Caco-2 (cell line): Measurements from ENCODE around the gene CTRB2. TPM values are rescaled to one million over a fixed set of nuclear protein-coding genes. Genes with fewer than 3 reads are reported as not detected.

Source experiments
- BruUV-seq: library from RNA; stranded (reverse); fragments of 400-500 nt; replicated peaks from 2 replicates; lab custom pipeline; 2021; lab: Mats Ljungman, UMichigan
- CTCF ChIA-PET: fragments of 300-600 bp; sonication (Branson Sonifier 250); formaldehyde crosslinking; loops from one replicate; lab custom pipeline; 2022; ENCODE audit warnings: antibody characterized with exemption; lab: Charles Lee
- POLR2A ChIA-PET: fragments of 300-600 bp; sonication (Branson Sonifier 250); formaldehyde crosslinking; loops from one replicate; lab custom pipeline; 2022; ENCODE audit warnings: antibody characterized with exemption; lab: Charles Lee
- DNase-seq, 2 experiments: peaks; one replicate each; pipeline versions ENCODE4 v3.0.0 to v3.0.0-alpha.2; 2020 to 2022
- H3K27me3 ChIP-seq: replicated peaks from 2 replicates; pipeline ENCODE4 v1.6.0; 2011; ENCODE audit warnings: low read length; ENCODE audit not compliant: control insufficient read depth, insufficient read depth
- H3K36me3 ChIP-seq: 2 replicates; pipeline ENCODE4 v1.5.1; 2011; ENCODE audit warnings: low read length; ENCODE audit not compliant: control insufficient read depth, insufficient read depth
- H3K4me1 ChIP-seq: fragments of 250-450 bp; sonication (Bioruptor Pico); 2 replicates; pipeline ENCODE4 v1.5.1; 2020; ENCODE audit warnings: mild to moderate bottlenecking
- H3K4me3 ChIP-seq: 2 replicates; pipeline ENCODE4 v1.5.1; 2011; ENCODE audit warnings: low read depth, mild to moderate bottlenecking, control low read depth, low read length
- H3K9me3 ChIP-seq: fragments of 250-450 bp; sonication (Bioruptor Pico); 2 replicates; pipeline ENCODE4 v1.5.1; 2020; ENCODE audit warnings: mild to moderate bottlenecking, moderate library complexity
- H3K27ac Mint-ChIP-seq: one replicate; pipeline ENCODE4 v1.8.0; 2022; ENCODE audit warnings: mixed read lengths; ENCODE audit not compliant: unreplicated experiment
- H3K27me3 Mint-ChIP-seq: one replicate; pipeline ENCODE4 v1.8.0; 2022; ENCODE audit warnings: mixed read lengths; ENCODE audit not compliant: insufficient read depth, unreplicated experiment
- H3K36me3 Mint-ChIP-seq: one replicate; pipeline ENCODE4 v1.8.0; 2022; ENCODE audit warnings: mild to moderate bottlenecking, mixed read lengths; ENCODE audit not compliant: insufficient read depth, unreplicated experiment
- H3K4me1 Mint-ChIP-seq: one replicate; pipeline ENCODE4 v1.8.0; 2022; ENCODE audit warnings: low read depth, mixed read lengths; ENCODE audit not compliant: unreplicated experiment
- H3K4me3 Mint-ChIP-seq: one replicate; pipeline ENCODE4 v1.8.0; 2022; ENCODE audit warnings: mild to moderate bottlenecking, moderate library complexity, mixed read lengths; ENCODE audit not compliant: unreplicated experiment
- H3K9me3 Mint-ChIP-seq: one replicate; pipeline ENCODE4 v1.8.0; 2022; ENCODE audit warnings: mixed read lengths; ENCODE audit not compliant: unreplicated experiment
- CTCF ChIP-seq, 2 experiments: fragments of 200-600 bp in 1 of 2; IDR thresholded peaks; 1 replicate in 1 of 2; 2 replicates in 1 of 2; pipeline versions ENCODE4 v1.5.1 to v1.8.0; 2011 to 2022; ENCODE audit warnings: antibody characterized with exemption in 1 of 2, control low read depth in 1 of 2, inconsistent platforms in 1 of 2, low read depth in 1 of 2, low read length in 1 of 2, mild to moderate bottlenecking in 1 of 2, moderate library complexity in 1 of 2; ENCODE audit not compliant: insufficient read depth in 1 of 2, severe bottlenecking in 1 of 2, unreplicated experiment in 1 of 2
- intact Hi-C: fragments of 100-400 bp; cut with micrococcal nuclease; formaldehyde crosslinking; loops from one replicate; pipeline ENCODE4 v1.10.0; 2022; ENCODE audit not compliant: unreplicated experiment
- total RNA-seq: library from RNA; stranded (reverse); gene quantifications from 2 replicates; pipeline ENCODE4 v1.2.3, GENCODE V29; 2022

Gene CTRB2
- total RNA-seq, 1 experiment from 2014 or later: not detected

DNA sequence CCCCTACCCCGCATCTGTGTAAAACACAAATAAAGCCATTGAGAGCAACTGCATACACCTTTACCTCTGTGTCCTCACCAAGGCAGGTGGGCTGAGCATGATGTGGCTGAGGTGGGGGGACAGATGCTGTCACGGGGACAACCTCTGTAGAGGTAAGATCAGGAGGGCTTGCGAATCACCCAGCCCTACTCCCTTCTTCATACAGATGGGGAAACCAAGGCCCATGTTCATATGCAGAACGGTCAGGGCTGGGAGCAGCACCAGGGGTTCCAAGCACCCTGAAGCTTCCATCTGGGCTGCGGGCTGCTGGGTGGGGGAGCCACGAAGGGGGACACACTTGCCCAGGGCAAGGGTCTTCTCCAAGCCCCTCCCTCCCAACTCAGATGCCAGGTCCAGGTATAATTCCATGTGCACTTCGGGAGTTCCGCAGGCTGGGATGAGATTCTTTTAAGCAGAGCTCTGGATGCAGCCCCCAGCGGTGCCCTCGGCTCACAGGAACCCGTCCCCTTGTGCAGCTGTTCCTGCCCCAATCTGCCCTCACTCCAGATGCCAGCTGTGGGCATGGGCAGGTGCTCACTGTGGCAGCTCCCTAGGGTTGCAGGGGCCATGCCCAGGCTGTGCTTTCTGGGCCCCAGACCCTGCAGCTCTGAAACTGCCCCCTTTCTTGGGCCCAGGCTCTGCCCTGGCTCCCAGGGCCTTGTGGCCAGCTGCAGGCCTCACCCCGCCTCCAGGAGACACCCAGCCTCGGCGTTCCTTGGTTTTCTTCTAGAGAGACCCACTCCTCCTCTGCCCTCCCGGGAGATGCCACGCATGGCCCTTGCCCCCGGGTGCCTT is 21.4 kb upstream of the CTRB2 start:
- H3K4me3 ChIP-seq: no peak overlapping the region
- intact Hi-C loops: no loop called here
- no peaks in the 10 kb centered on the region for H3K27me3 ChIP-seq
- Mint-ChIP-seq H3K4me1 (peaks cover 6% of the 10 kb centered on the region), H3K27ac (peak overlapping the region; percentile 17), H3K4me3 (no peak overlapping the region), H3K27me3 (peaks cover 2% of the 10 kb centered on the region), H3K36me3 (peaks cover 95% of the 10 kb centered on the region), H3K9me3 (no peaks in the 10 kb centered on the region)
- CTCF ChIA-PET: interaction anchor here (0.6 to 1.9 kb wide), 2 partner anchors 29 to 243 kb away, joined by 5 to 8 read pairs; partner anchors contain the start of gene WDR59
- H3K36me3 ChIP-seq: peaks cover 3% of the 10 kb centered on the region; the same call in 1 of the 2 replicates
- no peaks in the 10 kb centered on the region for H3K4me1 ChIP-seq
- no peak for TF ChIP-seq CTCF (IDR thresholded peaks at IDR 0.05; ENCODE audit: insufficient read depth in 1 of 2, low read depth in 1 of 2, low read length in 1 of 2, severe bottlenecking in 1 of 2, unreplicated experiment in 1 of 2)
- no TSS peak for BruUV-seq
- POLR2A ChIA-PET: no interaction called here
- DNase-seq: no peak
- no peaks in the 10 kb centered on the region for H3K9me3 ChIP-seq

- peaks cover 2% of the 10 kb centered on the region for H3K27me3 Mint-ChIP-seq
Observed at GRCh38 chr16:75227361-75228142, 20.6 kb upstream of the CTRB2 start.

More at GRCh38 chr16:75227361-75228142, 20.6 kb upstream of the CTRB2 start:
- Histone ChIP-seq H3K36me3 (0 out of 2 replicates have a peak, but pooled peaks cover 2% of the 10 kb centered on the region), H3K9me3 (no peaks in the 10 kb centered on the region), H3K4me1 (no peaks in the 10 kb centered on the region), H3K27me3 (no peaks in the 10 kb centered on the region), H3K4me3 (no peak overlapping the region)
- no peak for TF ChIP-seq CTCF (IDR thresholded peaks at IDR 0.05; ENCODE audit: insufficient read depth in 1 of 2, low read depth in 1 of 2, low read length in 1 of 2, severe bottlenecking in 1 of 2, unreplicated experiment in 1 of 2)
- Mint-ChIP-seq H3K9me3 (no peaks in the 10 kb centered on the region), H3K36me3 (peaks cover 87% of the 10 kb centered on the region), H3K27ac (peak overlapping the region; percentile 17), H3K4me3 (peak overlapping the region; percentile 1), H3K4me1 (peaks cover 6% of the 10 kb centered on the region)
- POLR2A ChIA-PET: no interaction called here
- CTCF ChIA-PET: interaction anchor here (0.6 to 1.9 kb wide), 2 partner anchors 29 to 157 kb away, joined by 6 to 8 read pairs; no protein-coding TSS in a partner anchor
- no TSS peak for BruUV-seq
- no peak for DNase-seq
- intact Hi-C loops: no loop called here
